IMR-90 (cell line): ENCODE measurements around the gene TAS2R1. TPM values are rescaled to one million over a fixed set of nuclear protein-coding genes. Genes with fewer than 3 reads are reported as not detected.

ENCODE experiments used
- ATAC-seq: fragments of 200-7000 bp; cut with Tn5 transposase; 2 replicates; pipeline ENCODE4 v1.9.1; 2020; ENCODE audit warnings: low read depth, mild to moderate bottlenecking, moderate library complexity
- BruUV-seq: library from RNA; stranded (reverse); fragments of 400-500 nt; replicated peaks from 2 replicates; lab custom pipeline; 2021; lab: Mats Ljungman, UMichigan
- CTCF ChIA-PET: fragments of 300-600 bp; formaldehyde crosslinking; extraction: SDS; loops from one replicate; lab custom pipeline; 2021; ENCODE audit warnings: antibody characterized with exemption; lab: Yijun Ruan, JAX
- POLR2A ChIA-PET: fragments of 300-600 bp; sonication (Branson Sonifier 250); formaldehyde crosslinking; loops from one replicate; lab custom pipeline; 2022; ENCODE audit warnings: antibody characterized with exemption; ENCODE audit not compliant: unreplicated experiment; lab: Charles Lee
- DNase-seq: peaks from one replicate; pipeline ENCODE4 v3.0.0; 2013
- H2AFZ ChIP-seq: replicated peaks from 2 replicates; pipeline ENCODE3; 2013; ENCODE audit warnings: low read length, mild to moderate bottlenecking; ENCODE audit not compliant: poor library complexity
- H2AK5ac ChIP-seq: 2 replicates; pipeline ENCODE4 v1.6.1; 2013; ENCODE audit warnings: low read depth, low read length, inconsistent platforms
- H2AK9ac ChIP-seq: replicated peaks from 2 replicates; pipeline ENCODE3; 2013; ENCODE audit warnings: mild to moderate bottlenecking, low read depth, low read length, moderate library complexity; ENCODE audit not compliant: poor library complexity
- H2BK120ac ChIP-seq: 2 replicates; pipeline ENCODE4 v1.6.1; 2013; ENCODE audit warnings: low read depth, low read length, inconsistent platforms
- H2BK15ac ChIP-seq: 3 replicates; pipeline ENCODE4 v1.6.1; 2013; ENCODE audit warnings: low read depth, low read length, inconsistent platforms
- H2BK20ac ChIP-seq: 2 replicates; pipeline ENCODE4 v1.6.1; 2013; ENCODE audit warnings: low read depth, mild to moderate bottlenecking, inconsistent platforms, low read length, moderate library complexity
- H2BK5ac ChIP-seq: 2 replicates; pipeline ENCODE4 v1.6.1; 2013; ENCODE audit warnings: mild to moderate bottlenecking, low read depth, low read length, inconsistent platforms; ENCODE audit not compliant: poor library complexity, severe bottlenecking
- H3K14ac ChIP-seq: replicated peaks from 2 replicates; pipeline ENCODE4 v1.6.1; 2013; ENCODE audit warnings: low read depth, low read length, inconsistent platforms
- H3K18ac ChIP-seq: 2 replicates; pipeline ENCODE4 v1.6.1; 2013; ENCODE audit warnings: low read depth, low read length, control low read depth
- H3K23ac ChIP-seq: 2 replicates; pipeline ENCODE4 v1.6.1; 2013; ENCODE audit warnings: low read depth, low read length, inconsistent platforms
- H3K27ac ChIP-seq: 2 replicates; pipeline ENCODE4 v1.5.1; 2013; ENCODE audit warnings: mild to moderate bottlenecking, control low read depth, low read length; ENCODE audit not compliant: insufficient read depth
- H3K27me3 ChIP-seq: 2 replicates; pipeline ENCODE4 v1.6.1; 2013; ENCODE audit warnings: low read length; ENCODE audit not compliant: control insufficient read depth, insufficient read depth
- H3K36me3 ChIP-seq: 2 replicates; pipeline ENCODE4 v1.6.1; 2013; ENCODE audit warnings: low read length, mixed read lengths; ENCODE audit not compliant: control insufficient read depth, insufficient read depth
- H3K4ac ChIP-seq: 2 replicates; pipeline ENCODE4 v1.6.1; 2013; ENCODE audit warnings: low read depth, low read length, inconsistent platforms
- H3K4me1 ChIP-seq: 2 replicates; pipeline ENCODE4 v1.6.1; 2013; ENCODE audit warnings: low read length, mixed read lengths; ENCODE audit not compliant: control insufficient read depth, insufficient read depth
- H3K4me2 ChIP-seq: 2 replicates; pipeline ENCODE4 v1.6.1; 2013; ENCODE audit warnings: low read depth, mild to moderate bottlenecking, control low read depth, low read length, moderate library complexity
- H3K4me3 ChIP-seq: 2 replicates; pipeline ENCODE4 v1.5.1; 2013; ENCODE audit warnings: low read depth, mild to moderate bottlenecking, control low read depth, low read length, moderate library complexity; ENCODE audit not compliant: insufficient read depth
- H3K56ac ChIP-seq: 2 replicates; pipeline ENCODE4 v1.6.1; 2013; ENCODE audit warnings: low read length, inconsistent platforms; ENCODE audit not compliant: insufficient read depth; ENCODE audit errors: extremely low read depth
- H3K79me1 ChIP-seq, 2 experiments: 2 replicates each; pipeline ENCODE4 v1.6.1; 2013; ENCODE audit warnings: low read length in 2 of 2, inconsistent platforms in 1 of 2, low read depth in 1 of 2
- H3K9ac ChIP-seq: 2 replicates; pipeline ENCODE4 v1.6.1; 2013; ENCODE audit warnings: low read depth, low read length, control low read depth
- H3K9me1 ChIP-seq: 2 replicates; pipeline ENCODE4 v1.6.1; 2013; ENCODE audit warnings: low read length, inconsistent platforms; ENCODE audit not compliant: insufficient read depth
- H3K9me3 ChIP-seq: 2 replicates; pipeline ENCODE4 v1.6.1; 2013; ENCODE audit warnings: low read length; ENCODE audit not compliant: control insufficient read depth, insufficient read depth
- H4K20me1 ChIP-seq: 2 replicates; pipeline ENCODE4 v1.6.1; 2013; ENCODE audit warnings: low read length, inconsistent platforms; ENCODE audit not compliant: insufficient read depth
- H4K5ac ChIP-seq: 2 replicates; pipeline ENCODE4 v1.6.1; 2013; ENCODE audit warnings: mild to moderate bottlenecking, low read depth, low read length, control low read depth
- H4K8ac ChIP-seq, 2 experiments: 2 replicates each; pipeline ENCODE4 v1.6.1; 2013; ENCODE audit warnings: low read depth in 2 of 2, low read length in 2 of 2, control low read depth in 1 of 2, inconsistent platforms in 1 of 2
- H4K91ac ChIP-seq: 2 replicates; pipeline ENCODE4 v1.6.1; 2013; ENCODE audit warnings: low read depth, low read length, inconsistent platforms; ENCODE audit not compliant: insufficient read depth
- BHLHE40 ChIP-seq: fragments of 150-350 bp; IDR thresholded peaks from 2 replicates; pipeline ENCODE4 v1.6.1; 2016; ENCODE audit warnings: mild to moderate bottlenecking, low read depth, low read length
- CEBPB ChIP-seq: IDR thresholded peaks from 2 replicates; pipeline ENCODE4 v1.6.1; 2012; ENCODE audit warnings: low read depth, low read length, improper control_type of control experiment
- CHD1 ChIP-seq: IDR thresholded peaks from 2 replicates; pipeline ENCODE4 v1.6.1; 2012; ENCODE audit warnings: low read depth, low read length, improper control_type of control experiment
- CTCF ChIP-seq: conservative IDR thresholded peaks from 2 replicates; pipeline ENCODE4 v1.5.1; 2012; ENCODE audit warnings: mild to moderate bottlenecking, low read depth, low read length, improper control_type of control experiment
- ELK1 ChIP-seq: fragments of 150-350 bp; IDR thresholded peaks from 2 replicates; pipeline ENCODE4 v1.6.1; 2016; ENCODE audit warnings: low read depth, mild to moderate bottlenecking, low read length, moderate library complexity, borderline replicate concordance
- FOS ChIP-seq: fragments of 150-350 bp; IDR thresholded peaks from 2 replicates; pipeline ENCODE4 v1.6.1; 2016; ENCODE audit warnings: low read depth, low read length
- MAFK ChIP-seq: IDR thresholded peaks from 2 replicates; pipeline ENCODE4 v1.6.1; 2012; ENCODE audit warnings: low read depth, low read length, improper control_type of control experiment
- MAZ ChIP-seq: IDR thresholded peaks from 2 replicates; pipeline ENCODE4 v1.6.1; 2012; ENCODE audit warnings: low read depth, mild to moderate bottlenecking, low read length, improper control_type of control experiment, moderate library complexity, borderline replicate concordance
- MXI1 ChIP-seq: IDR thresholded peaks from 2 replicates; pipeline ENCODE4 v1.6.1; 2012; ENCODE audit warnings: low read depth, mild to moderate bottlenecking, low read length, moderate library complexity, borderline replicate concordance
- NFE2L2 ChIP-seq: fragments of 150-350 bp; IDR thresholded peaks from 2 replicates; pipeline ENCODE4 v1.6.1; 2016; ENCODE audit warnings: low read depth, mild to moderate bottlenecking, low read length
- POLR2A ChIP-seq: IDR thresholded peaks from 2 replicates; pipeline ENCODE4 v1.6.1; 2012; ENCODE audit warnings: mild to moderate bottlenecking, low read depth, low read length
- RAD21 ChIP-seq: IDR thresholded peaks from 2 replicates; pipeline ENCODE4 v1.6.1; 2012; ENCODE audit warnings: low read length, improper control_type of control experiment
- RCOR1 ChIP-seq: IDR thresholded peaks from 2 replicates; pipeline ENCODE4 v1.6.1; 2012; ENCODE audit warnings: mild to moderate bottlenecking, low read length, improper control_type of control experiment; ENCODE audit not compliant: insufficient replicate concordance
- RFX5 ChIP-seq: IDR thresholded peaks from 2 replicates; pipeline ENCODE4 v1.8.0; 2012; ENCODE audit warnings: low read depth, mild to moderate bottlenecking, low read length, moderate library complexity
- SMC3 ChIP-seq: fragments of 150-350 bp; IDR thresholded peaks from 2 replicates; pipeline ENCODE4 v1.6.1; 2016; ENCODE audit warnings: low read depth, mild to moderate bottlenecking, antibody characterized with exemption, low read length, moderate library complexity
- USF2 ChIP-seq: fragments of 150-350 bp; IDR thresholded peaks from 2 replicates; pipeline ENCODE4 v1.6.1; 2017; ENCODE audit warnings: mild to moderate bottlenecking, antibody characterized with exemption, low read length, low read depth
- dilution Hi-C: fragments of 300-500 bp; cut with HindIII; formaldehyde crosslinking; loops from one replicate; pipeline ENCODE4 v1.14.3; 2018; ENCODE audit warnings: low sequenced_read_pairs; ENCODE audit not compliant: unreplicated experiment
- in situ Hi-C: fragments of 300-500 bp; cut with MboI; formaldehyde crosslinking; loops from 3 replicates; pipeline ENCODE4 v1.14.3; 2019; ENCODE audit warnings: low sequenced_read_pairs, inconsistent platforms, mixed read lengths
- intact Hi-C: fragments of 100-400 bp; cut with micrococcal nuclease; formaldehyde crosslinking; loops from 2 replicates; pipeline ENCODE4 v1.10.0; 2022
- polyA plus RNA-seq, 3 experiments: library from polyadenylated mRNA; depleted of rRNA; stranded (reverse); fragments of >200 nt; gene quantifications; 2 replicates each; pipeline ENCODE4 v1.2.3, GENCODE V29; 2012; ENCODE audit warnings: low replicate concordance in 1 of 3
- total RNA-seq: library from RNA; depleted of rRNA; stranded (reverse); fragments of >200 nt; gene quantifications from 2 replicates; pipeline ENCODE4 v1.2.3, GENCODE V29; 2012

Gene TAS2R1
- total and polyA plus RNA-seq, 2 of the 4 experiments (the other 2 are of a cell fraction): not detected

- H4K8ac ChIP-seq: 0 out of 4 replicates have a peak overlapping the region, but pooled peaks of 1 of the 2 experiments have one; percentile 11
- peak overlapping the region; percentile 34 for H2BK5ac ChIP-seq
- H3K27me3 ChIP-seq: no peaks in the 10 kb centered on the region
- H2AFZ ChIP-seq: no peak overlapping the region
- no peaks in the 10 kb centered on the region for H3K36me3 ChIP-seq
- peak overlapping the region; percentile 25; the same call in 1 of the 2 replicates for H2BK120ac ChIP-seq
- peak overlapping the region; percentile 5; the same call in 1 of the 2 replicates for H3K14ac ChIP-seq
- no peak overlapping the region for H4K91ac ChIP-seq
- H2BK20ac ChIP-seq: peak overlapping the region; percentile 41; the same call in 1 of the 2 replicates
- H3K9ac ChIP-seq: no peak overlapping the region
- peak; percentile 36 for DNase-seq
- H3K4ac ChIP-seq: no peak overlapping the region; the same call in 1 of the 2 replicates
- H3K56ac ChIP-seq: no peak overlapping the region
- H2AK5ac ChIP-seq: no peak overlapping the region
- intact Hi-C loops: loop anchor here (5.0 kb wide), 1 partner anchor 42 kb away; no protein-coding TSS in a partner anchor
- no peak overlapping the region for H3K23ac ChIP-seq
- H3K4me2 ChIP-seq: no peak overlapping the region
- POLR2A ChIA-PET: no interaction called here
- no TSS peak for BruUV-seq
- dilution Hi-C loops: no loop called here
- H3K9me1 ChIP-seq: peaks cover 2% of the 10 kb centered on the region; the same call in 1 of the 2 replicates
- in situ Hi-C loops: no loop called here
- ATAC-seq: peak; percentile 22; the same call in 1 of the 2 replicates
- TF ChIP-seq RAD21 (no peak), FOS (no peak), ELK1 (no peak), CTCF (no peak), MAZ (no peak), CHD1 (no peak), RCOR1 (no peak), NFE2L2 (no peak), MAFK (no peak), SMC3 (no peak), MXI1 (no peak), CEBPB (no peak), POLR2A (no peak), RFX5 (no peak), BHLHE40 (no peak), USF2 (no peak)
- peak overlapping the region; percentile 61; the same call in 1 of the 2 replicates for H3K18ac ChIP-seq
- H3K4me3 ChIP-seq: no peak overlapping the region
- no peak overlapping the region; the same call in 1 of the 2 replicates for H4K5ac ChIP-seq
- peak overlapping the region; percentile 7; the same call in 1 of the 3 replicates for H2BK15ac ChIP-seq
- H3K27ac ChIP-seq: no peak overlapping the region
- no peaks in the 10 kb centered on the region for H3K79me1 ChIP-seq
- H3K4me1 ChIP-seq: peaks cover 2% of the 10 kb centered on the region; the same call in 1 of the 2 replicates
- H2AK9ac ChIP-seq: no peak overlapping the region
- H3K9me3 ChIP-seq: no peaks in the 10 kb centered on the region
- H4K20me1 ChIP-seq: no peaks in the 10 kb centered on the region; the same call in 1 of the 2 replicates
- CTCF ChIA-PET: no interaction called here
Observed at GRCh38 chr5:9654886-9655285, 24.7 kb upstream of the TAS2R1 start.
